ENCODE data around the gene ATP1B2. TPM values are rescaled to one million over a fixed set of nuclear protein-coding genes. Genes with fewer than 3 reads are reported as not detected.

The ATP1B2 gene
- total and polyA plus RNA-seq, 10 donors = 0.26 to 10.1 (median 4.2) TPM

DNA sequence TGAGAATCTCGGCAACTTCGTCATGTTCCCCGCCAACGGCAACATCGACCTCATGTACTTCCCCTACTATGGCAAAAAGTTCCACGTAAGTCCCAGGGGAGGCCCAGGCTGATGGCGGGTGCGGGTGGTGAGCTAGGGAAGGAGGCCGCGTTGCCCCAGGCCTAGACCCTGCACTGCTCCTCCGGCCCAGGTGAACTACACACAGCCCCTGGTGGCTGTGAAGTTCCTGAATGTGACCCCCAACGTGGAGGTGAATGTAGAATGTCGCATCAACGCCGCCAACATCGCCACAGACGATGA is 4.8 kb downstream of the ATP1B2 start:
- no peak for DNase-seq
- Histone ChIP-seq H3K9me3 (no peaks in the 10 kb centered on the region), H3K36me3 (no peaks in the 10 kb centered on the region), H3K27me3 (replicated peaks in 1 of 7) (peaks cover 0 to 31% (median 21%) of the 10 kb centered on the region in 7 donors), H3K27ac (no peak overlapping the region), H3K4me1 (peaks cover 9 to 22% (median 15%) of the 10 kb centered on the region in 6 donors), H3K4me3 (no peak overlapping the region)
- TF ChIP-seq, protein P1, sequence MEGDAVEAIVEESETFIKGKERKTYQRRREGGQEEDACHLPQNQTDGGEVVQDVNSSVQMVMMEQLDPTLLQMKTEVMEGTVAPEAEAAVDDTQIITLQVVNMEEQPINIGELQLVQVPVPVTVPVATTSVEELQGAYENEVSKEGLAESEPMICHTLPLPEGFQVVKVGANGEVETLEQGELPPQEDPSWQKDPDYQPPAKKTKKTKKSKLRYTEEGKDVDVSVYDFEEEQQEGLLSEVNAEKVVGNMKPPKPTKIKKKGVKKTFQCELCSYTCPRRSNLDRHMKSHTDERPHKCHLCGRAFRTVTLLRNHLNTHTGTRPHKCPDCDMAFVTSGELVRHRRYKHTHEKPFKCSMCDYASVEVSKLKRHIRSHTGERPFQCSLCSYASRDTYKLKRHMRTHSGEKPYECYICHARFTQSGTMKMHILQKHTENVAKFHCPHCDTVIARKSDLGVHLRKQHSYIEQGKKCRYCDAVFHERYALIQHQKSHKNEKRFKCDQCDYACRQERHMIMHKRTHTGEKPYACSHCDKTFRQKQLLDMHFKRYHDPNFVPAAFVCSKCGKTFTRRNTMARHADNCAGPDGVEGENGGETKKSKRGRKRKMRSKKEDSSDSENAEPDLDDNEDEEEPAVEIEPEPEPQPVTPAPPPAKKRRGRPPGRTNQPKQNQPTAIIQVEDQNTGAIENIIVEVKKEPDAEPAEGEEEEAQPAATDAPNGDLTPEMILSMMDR (IDR thresholded peaks at IDR 0.05 in 8 of 11, conservative IDR thresholded peaks at IDR 0.05 in 3 of 11) = no peak
- TF ChIP-seq POLR2AphosphoS5 (IDR thresholded peaks at IDR 0.05) = no peak
- TF ChIP-seq POLR2A (IDR thresholded peaks at IDR 0.05) = no peak
- WGBS, 5 donors = 86 to 92% (median 88%) methylated on average over 17 of the region's 17 CpGs
- intact Hi-C loops (cut with DNase I; ENCODE audit: low total_unique reads) = no loop called here

DNA sequence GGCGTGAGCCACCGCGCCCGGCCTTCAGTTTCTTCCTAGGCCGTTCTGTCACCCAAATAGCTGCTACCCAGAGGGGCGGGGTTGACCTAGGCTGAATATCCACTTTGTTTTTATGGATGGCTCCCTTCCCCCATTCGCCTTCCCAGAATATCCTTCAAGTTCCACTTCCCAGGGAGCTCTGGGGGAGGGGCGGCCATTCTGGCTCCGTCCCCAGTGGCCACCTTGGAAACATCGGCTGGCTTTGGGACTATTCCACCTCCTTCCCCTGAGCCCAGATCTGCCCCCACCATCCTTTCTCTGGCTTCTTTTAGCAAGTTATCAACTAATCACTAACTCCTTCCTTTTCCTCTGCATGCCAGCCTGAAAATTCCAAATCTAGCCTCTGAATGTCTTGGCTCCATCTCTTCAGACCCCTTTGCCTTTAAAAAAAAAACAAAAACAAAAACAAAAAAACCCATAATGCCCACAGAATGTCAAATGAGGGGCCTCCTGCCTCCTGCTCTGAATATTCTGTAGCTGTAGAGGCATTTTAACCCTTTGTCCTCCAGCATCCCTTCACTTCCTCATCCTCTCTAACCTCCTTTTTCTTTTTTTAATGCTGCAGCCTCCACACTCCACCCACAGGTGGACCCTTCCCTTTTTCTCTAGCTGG is 6.4 kb downstream of the ATP1B2 start:
- intact Hi-C loops (cut with DNase I; ENCODE audit: low total_unique reads) = no loop called here
- Histone ChIP-seq H3K27ac (peak overlapping the region in 5 of 8 donors; percentile 4 to 50 (median 23)), H3K27me3 (replicated peaks in 1 of 7) (peaks cover 0 to 15% (median 5%) of the 10 kb centered on the region in 7 donors), H3K4me1 (peaks cover 0 to 6% (median under 1%) of the 10 kb centered on the region in 6 donors), H3K36me3 (no peaks in the 10 kb centered on the region), H3K4me3 (no peak overlapping the region), H3K9me3 (no peaks in the 10 kb centered on the region)
- 58 to 73% (median 61%) methylated on average over 10 of the region's 10 CpGs for WGBS, 5 donors
- DNase-seq = no peak
- peak in 2 of 3 donors; percentile 22 to 35 for TF ChIP-seq POLR2AphosphoS5 (IDR thresholded peaks at IDR 0.05)
- TF ChIP-seq, protein P1 (IDR thresholded peaks at IDR 0.05 in 8 of 11, conservative IDR thresholded peaks at IDR 0.05 in 3 of 11) = no peak
- no peak for TF ChIP-seq POLR2A (IDR thresholded peaks at IDR 0.05)

DNA sequence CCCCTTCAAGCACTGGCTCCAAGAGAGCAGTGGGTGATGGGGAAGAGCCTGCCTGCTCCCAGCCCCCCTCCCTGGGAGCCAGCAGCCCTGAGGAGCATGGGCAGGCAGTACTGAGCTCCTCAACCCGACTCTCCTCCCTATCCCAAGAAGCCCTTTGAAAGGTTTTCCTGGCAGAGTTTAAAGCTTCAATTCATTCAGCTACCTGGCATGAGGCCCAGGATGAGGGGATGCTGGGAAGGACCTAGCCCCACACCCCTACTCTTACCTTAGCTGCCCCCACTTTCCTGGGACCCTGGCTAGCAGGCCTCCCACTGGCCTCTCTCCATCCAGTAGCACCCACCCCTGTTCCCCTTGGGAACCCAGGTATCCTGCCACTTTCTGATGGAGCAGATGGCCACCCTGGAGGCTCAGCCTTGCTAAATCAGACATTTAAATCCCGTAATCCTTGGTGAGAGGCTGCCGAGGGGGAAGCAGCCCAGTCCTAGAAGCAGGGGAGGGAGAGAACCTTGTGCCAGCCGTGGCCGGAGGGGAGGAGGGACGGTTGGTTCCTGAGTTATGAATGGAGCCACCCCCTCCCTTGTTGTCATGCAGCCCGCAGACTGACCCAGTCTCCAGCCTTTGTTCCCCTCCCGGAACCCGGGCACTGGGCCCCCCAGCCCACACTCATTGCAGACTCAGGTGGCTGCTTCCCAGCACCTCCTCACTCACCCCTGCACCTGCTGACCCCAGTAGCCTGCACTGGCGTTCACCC is 17.1 kb downstream of the ATP1B2 start:
- WGBS, 5 donors = 84 to 93% (median 86%) methylated on average over 9 to 10 of the region's 10 CpGs
- H3K9me3 ChIP-seq = no peaks in the 10 kb centered on the region
- TF ChIP-seq, protein P1 (IDR thresholded peaks at IDR 0.05 in 8 of 11, conservative IDR thresholded peaks at IDR 0.05 in 3 of 11) = no peak
- TF ChIP-seq POLR2AphosphoS5 (IDR thresholded peaks at IDR 0.05) (no peak), POLR2A (IDR thresholded peaks at IDR 0.05) (no peak)
- H3K27ac ChIP-seq = no peak overlapping the region
- H3K36me3 ChIP-seq = peaks cover 0 to 75% (median 65%) of the 10 kb centered on the region in 6 donors
- intact Hi-C loops (cut with DNase I; ENCODE audit: low total_unique reads) = no loop called here
- no peaks in the 10 kb centered on the region for H3K27me3 ChIP-seq (replicated peaks in 1 of 7)
- no peak for DNase-seq
- H3K4me1 ChIP-seq = no peaks in the 10 kb centered on the region
- no peak overlapping the region for H3K4me3 ChIP-seq

DNA sequence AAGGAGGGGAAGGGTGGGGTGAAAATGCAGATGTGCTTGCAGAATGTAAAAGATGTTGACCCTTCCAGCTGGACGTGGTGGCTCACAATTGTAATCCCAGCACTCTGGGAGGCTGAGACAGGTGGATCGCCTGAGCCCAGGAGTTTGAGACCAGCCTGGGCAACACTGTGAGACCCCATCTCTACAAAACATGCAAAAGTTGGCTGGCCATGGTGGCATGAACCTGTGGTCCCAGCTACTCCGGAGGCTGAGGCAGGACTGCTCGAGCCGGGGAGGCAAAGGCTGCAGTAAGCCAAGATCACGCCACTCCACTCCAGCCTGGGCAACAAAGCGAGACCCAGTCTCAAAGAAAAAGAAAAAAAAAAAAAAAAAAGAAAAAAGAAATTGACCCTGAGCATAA is 17.8 kb downstream of the ATP1B2 start:
- no peak for TF ChIP-seq POLR2AphosphoS5 (IDR thresholded peaks at IDR 0.05)
- Histone ChIP-seq H3K9me3 (peaks cover 2 to 6% (median 5%) of the 10 kb centered on the region in 8 donors), H3K4me1 (no peaks in the 10 kb centered on the region), H3K4me3 (no peak overlapping the region), H3K36me3 (peaks cover 4 to 81% (median 72%) of the 10 kb centered on the region in 6 donors), H3K27me3 (replicated peaks in 1 of 7) (no peaks in the 10 kb centered on the region), H3K27ac (no peak overlapping the region)
- DNase-seq = no peak
- intact Hi-C loops (cut with DNase I; ENCODE audit: low total_unique reads) = no loop called here
- WGBS, 5 donors = 91 to 98% (median 95%) methylated on average over 7 of the region's 7 CpGs

Data from spleen (tissue), 11 donors.